GM21390 (cell line): ENCODE results near the gene CDAN1.
"Not testable (repeated sequence)": the region's sequence is repeated elsewhere in the genome, so short reads cannot be mapped to it uniquely, and the experiment has no call there.

Experiments used
- ATAC-seq: cut with Tn5 transposase; IDR thresholded peaks from one replicate; pipeline ENCODE4 v1.9.1; 2021; ENCODE audit not compliant: unreplicated experiment

The CDAN1 gene

GRCh38 chr15:42711746-42712145 is 25.2 kb downstream of the CDAN1 start:
- no peak for ATAC-seq

- ATAC-seq = no peak
Measured at GRCh38 chr15:42710662-42711061, 26.3 kb downstream of the CDAN1 start.

- ATAC-seq = no peak
Measured at GRCh38 chr15:42707873-42708544, 28.9 kb downstream of the CDAN1 start.

GRCh38 chr15:42707068-42707467 is 29.9 kb downstream of the CDAN1 start:
- ATAC-seq = no peak

- no peak for ATAC-seq
Measured at GRCh38 chr15:42705336-42705735, 31.6 kb downstream of the CDAN1 start.

GRCh38 chr15:42704492-42704926 is 32.4 kb downstream of the CDAN1 start:
- no peak for ATAC-seq

GRCh38 chr15:42696626-42697025 is 40.3 kb downstream of the CDAN1 start:
- ATAC-seq = no peak

- no peak for ATAC-seq
Measured at GRCh38 chr15:42695527-42696071, 41.3 kb downstream of the CDAN1 start.

- ATAC-seq = no peak
Measured at GRCh38 chr15:42694398-42694797, 42.5 kb downstream of the CDAN1 start.

GRCh38 chr15:42693942-42694341 is 43.0 kb downstream of the CDAN1 start:
- no peak for ATAC-seq

- no peak for ATAC-seq
Measured at GRCh38 chr15:42693496-42693895, 43.4 kb downstream of the CDAN1 start.

- no peak for ATAC-seq
Measured at GRCh38 chr15:42692997-42693396, 43.9 kb downstream of the CDAN1 start.

- no peak for ATAC-seq
Measured at GRCh38 chr15:42692536-42692935, 44.4 kb downstream of the CDAN1 start.

- no peak for ATAC-seq
Measured at GRCh38 chr15:42691770-42692169, 45.2 kb downstream of the CDAN1 start.

GRCh38 chr15:42691308-42691707 is 45.6 kb downstream of the CDAN1 start:
- no peak for ATAC-seq

- no peak for ATAC-seq
Measured at GRCh38 chr15:42688301-42688700, 48.6 kb downstream of the CDAN1 start.

GRCh38 chr15:42687740-42688139 is 49.2 kb downstream of the CDAN1 start:
- ATAC-seq = no peak

- no peak for ATAC-seq
Measured at GRCh38 chr15:42686281-42686680, 50.6 kb downstream of the CDAN1 start.

- ATAC-seq = no peak
Measured at GRCh38 chr15:42681119-42681518, 55.8 kb downstream of the CDAN1 start.

- not testable (repeated sequence) for ATAC-seq
Measured at GRCh38 chr15:42680142-42680482, 56.8 kb downstream of the CDAN1 start.

- ATAC-seq = no peak
Measured at GRCh38 chr15:42679285-42680141, 57.4 kb downstream of the CDAN1 start.

GRCh38 chr15:42675021-42675420 is 61.9 kb downstream of the CDAN1 start:
- ATAC-seq = no peak
